Cortex of kidney (tissue), 1 donor: ENCODE data around the gene FOXJ3.

Experiments used
- DNase-seq: peaks from one replicate; lab custom pipeline; 2025; lab: John Stamatoyannopoulos, UW

Gene FOXJ3

DNA sequence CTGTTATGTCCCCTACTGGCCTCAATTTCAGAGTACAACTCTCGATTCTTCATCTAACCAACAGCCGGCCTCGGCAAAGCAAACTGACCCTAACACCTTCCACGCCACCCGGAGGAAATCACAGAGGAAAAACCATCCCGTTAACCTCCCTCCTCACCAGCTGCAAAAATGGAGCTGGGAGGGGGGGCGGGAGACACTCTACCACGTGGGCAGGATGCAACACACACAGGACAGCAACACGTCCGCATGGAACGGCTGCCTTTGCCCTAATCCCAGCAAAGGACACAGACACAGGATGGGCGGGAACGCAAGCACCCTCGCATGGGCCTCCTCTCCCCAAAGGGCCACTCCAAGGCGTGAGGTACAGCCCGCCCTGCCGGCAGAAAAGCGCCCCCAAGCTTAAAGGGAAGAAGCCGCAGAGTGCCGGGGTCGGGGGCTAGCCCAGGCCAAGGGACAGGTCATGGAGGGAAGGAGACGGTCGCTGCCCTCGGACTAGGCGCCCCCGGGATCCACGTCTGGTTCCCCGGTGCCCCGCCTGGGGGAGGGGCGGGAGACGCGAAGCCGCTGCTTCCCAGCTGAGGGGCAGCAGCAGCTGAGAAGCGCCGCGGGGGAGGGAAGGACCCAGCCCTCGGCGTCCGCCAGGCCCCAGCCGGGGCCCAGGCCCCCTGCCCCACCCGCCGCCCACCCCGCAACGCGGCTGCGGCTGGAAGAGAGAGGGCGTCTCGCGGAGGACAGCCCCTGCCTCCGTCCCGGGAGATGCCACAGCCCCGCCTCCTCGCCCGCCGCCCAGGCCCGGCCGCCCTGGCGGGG lies 590 bp downstream of the FOXJ3 start:
- no peak for DNase-seq

DNA sequence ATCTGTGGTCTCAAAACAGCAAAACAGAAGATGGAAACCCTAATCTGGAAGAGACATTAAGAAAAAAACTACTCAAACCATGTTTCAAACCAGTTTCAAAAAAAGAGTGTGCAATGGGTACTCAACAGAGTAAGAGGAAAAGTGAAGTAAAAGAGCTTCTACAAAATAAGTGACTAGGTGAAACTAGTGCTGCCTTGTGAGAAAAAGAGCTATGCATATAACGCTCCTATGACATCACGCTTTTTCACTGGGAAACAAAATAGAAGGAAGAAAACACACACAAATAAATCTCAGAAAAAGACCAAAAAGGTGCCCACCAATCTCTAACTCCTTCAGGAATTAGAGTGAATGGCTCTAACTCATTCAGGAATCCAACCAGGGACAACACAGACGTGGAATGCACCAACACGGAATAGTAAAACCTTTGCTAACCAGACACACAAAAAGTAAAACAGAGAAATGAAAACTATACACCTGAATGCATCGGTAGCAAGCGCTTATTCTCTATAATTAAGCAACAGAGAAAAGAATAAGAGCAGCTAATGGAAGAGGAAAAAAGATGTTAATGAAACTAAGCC lies 1.3 kb downstream of the FOXJ3 start:
- no peak for DNase-seq

GRCh38 chr1:42332877-42333276 lies 2.2 kb downstream of the FOXJ3 start:
- DNase-seq, result no peak

DNA sequence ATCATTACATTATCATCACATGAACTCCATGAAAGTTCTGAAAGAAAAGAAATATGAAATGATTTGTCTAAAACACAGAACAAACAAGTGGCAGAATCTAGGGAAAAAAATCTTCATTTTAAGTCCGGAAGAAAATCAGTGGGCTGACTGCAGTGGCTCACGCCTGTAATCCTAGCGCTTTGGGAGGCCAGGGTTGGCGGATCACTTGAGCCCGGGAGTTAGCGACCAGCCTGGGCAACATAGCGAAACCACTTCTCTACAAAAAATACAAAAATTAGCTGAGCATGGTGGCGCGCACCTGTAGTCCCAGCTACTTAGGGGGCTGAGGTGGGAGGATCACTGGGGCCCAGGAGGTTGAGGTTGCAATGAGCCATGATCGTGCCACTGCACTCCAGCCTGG lies 4.8 kb downstream of the FOXJ3 start:
- DNase-seq, result no peak

DNA sequence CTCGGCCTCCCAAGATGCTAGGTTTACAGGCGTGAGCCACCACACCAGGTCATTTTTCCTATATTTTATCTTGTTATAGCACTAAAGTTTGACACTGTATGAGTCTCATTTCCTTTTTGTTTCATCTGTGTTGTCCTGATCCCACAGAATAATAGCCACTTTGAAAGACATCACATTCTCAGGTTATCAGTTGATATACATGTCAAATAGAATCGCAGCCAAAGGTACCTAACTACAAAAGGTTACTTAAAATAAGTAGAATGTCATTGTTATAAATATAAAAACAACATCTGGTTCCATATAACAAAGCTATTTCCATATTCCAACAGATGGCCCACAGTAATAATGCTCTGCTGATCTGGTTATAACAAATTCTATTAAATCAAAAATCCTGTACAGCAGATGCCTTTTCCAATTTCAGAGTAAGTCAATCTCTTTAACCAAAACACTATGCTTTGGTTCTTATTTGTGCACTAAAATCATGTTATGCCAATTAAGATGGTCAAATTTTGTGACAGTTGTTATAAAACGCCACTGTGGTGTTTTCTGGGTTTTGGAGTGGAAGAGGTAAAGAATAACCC lies 6.0 kb downstream of the FOXJ3 start:
- no peak for DNase-seq

DNA sequence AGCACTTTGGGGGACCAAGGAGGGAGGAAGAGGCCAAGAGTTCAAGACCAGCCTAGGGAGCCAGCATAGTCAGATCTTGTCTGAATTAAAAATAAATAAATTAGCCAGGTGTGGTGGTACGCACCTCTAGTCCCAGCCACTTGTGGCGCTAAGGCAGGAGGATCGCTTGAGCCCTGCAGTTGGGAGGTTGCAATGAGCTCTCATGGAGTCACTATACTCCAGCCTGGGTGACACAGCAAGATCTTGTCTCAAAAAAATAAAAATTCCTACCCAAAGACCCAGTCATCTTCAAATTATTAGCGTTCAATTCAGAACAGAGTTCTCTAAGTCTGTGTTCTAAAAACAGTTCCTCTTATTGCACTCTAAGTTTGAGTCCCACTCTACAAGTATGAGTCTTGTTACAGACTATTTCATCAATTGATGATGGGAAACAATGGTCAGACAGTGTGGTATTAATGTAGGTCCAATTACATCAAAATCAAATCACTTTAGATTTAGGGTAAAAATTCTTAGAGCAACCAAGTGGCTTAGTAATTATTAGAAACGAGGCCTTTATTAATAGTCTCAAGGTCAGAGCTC lies 6.9 kb downstream of the FOXJ3 start:
- DNase-seq, result no peak

DNA sequence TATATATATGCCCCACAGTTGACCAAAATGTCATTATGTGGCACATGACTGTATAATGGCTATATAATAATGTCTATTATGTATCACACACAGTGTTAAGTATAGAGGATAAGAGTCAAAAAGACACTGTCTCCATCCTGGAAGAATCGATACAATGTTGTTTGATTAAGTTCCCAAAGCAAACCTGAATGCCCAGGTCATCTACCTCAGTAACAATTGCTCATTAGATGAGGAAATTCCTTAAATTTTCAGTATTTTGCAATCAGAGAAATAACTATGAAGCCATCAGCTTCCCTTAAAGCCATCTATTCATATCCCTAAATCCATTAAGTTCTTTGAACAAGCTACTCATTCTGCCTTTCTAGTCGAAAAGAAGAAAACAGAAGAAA lies 10.0 kb downstream of the FOXJ3 start:
- DNase-seq, result no peak

DNA sequence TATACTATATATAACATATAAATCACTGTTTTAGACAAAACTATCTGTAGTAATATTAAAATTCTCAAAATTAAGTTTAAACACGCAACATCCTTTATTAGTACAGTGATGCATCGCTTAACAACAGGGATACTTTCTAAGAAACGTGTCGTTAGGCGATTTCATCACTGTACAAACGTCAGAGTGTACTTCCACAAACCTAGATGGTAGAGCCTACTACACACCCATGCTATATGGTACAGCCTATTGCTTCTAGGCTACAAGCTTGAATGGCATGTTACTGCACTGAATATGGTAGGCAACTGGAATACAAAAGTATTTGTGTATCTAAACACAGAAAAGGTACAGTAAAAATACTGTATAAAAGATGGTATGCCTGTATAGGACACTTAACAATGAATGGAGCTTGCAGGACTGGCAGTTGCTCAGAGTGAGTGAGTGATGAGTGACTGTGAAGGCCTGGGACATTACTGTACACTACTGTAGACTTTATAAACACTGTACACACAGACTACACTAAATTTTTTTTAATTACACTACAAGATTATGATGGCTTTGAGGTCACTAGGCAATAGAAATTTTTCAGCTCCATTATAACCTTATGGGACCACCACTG lies 10.5 kb downstream of the FOXJ3 start:
- DNase-seq, result no peak

GRCh38 chr1:42323551-42323950 lies 11.5 kb downstream of the FOXJ3 start:
- DNase-seq, result no peak

GRCh38 chr1:42322577-42322976 lies 12.5 kb downstream of the FOXJ3 start:
- no peak for DNase-seq

DNA sequence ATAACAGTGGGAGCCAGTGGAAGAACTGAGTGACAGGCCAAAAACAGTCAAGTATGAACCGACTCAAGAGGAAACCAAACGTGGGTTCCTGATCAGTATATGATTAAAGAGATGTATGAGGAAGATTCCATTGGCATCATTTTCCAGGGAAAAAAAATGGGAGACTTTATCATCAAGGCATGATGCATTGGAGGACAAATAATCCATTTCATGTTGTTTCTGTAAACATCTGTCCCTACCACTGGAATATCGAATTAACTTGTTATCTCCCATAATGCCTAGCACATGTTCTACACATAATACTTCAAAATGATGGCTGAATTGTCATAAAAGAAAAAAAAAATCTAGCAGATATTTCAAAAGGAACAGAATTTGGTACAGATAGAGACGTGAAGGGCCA lies 13.3 kb downstream of the FOXJ3 start:
- DNase-seq, result no peak

- no peak for DNase-seq
These were observed 14.3 kb downstream of the FOXJ3 start for GRCh38 chr1:42320708-42321107.

GRCh38 chr1:42319871-42320484 lies 15.1 kb downstream of the FOXJ3 start:
- no peak for DNase-seq

DNA sequence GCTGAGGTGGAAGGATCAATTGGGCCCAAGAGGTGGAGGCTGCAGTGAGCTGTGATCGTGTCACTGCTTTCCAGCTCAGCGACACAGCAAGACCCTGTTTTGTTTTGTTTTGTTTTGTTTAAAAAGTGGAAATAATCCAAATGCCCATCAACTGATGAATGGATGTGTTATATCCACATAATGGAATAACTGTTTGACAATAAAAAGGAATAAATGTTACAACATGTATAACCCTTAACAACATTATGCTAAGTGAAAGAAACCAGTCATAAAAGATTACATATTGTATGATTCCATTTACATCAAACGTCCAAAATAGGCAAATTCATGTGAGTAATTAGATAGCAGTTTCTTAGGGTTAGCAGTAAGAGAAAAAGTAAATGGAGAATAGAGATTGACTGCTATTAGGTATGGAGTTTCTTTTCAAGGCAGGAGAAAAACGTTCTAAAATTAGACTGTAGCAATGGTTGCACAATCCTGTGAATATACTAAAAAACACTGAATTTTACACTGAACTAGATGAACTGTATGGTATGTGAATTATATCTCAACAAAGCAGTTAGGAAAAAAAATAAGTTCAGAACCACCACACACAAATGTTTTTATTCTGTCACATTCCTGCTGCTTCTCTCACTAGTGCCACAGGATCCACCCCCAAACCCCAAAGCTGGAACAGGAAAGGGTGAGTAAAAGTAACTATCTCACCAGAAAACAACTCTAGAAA lies 15.7 kb downstream of the FOXJ3 start:
- no peak for DNase-seq

DNA sequence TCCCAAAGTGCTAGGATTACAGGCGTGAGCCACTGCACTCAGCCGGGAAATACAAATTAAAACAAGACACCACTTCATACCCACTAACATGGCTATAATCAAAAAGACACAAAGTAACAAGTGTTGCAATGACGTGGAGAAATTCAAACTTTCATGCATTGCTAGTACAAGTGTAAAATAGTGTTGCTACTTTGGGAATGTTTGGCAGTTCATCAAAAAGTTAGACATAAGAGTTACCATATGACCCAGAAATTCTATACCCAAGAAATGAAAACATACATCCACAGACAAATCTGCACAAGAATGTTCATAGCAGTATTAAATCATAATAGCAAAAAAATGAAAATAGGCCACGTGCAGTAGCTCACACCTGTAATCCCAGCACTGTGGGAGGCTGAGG lies 16.4 kb downstream of the FOXJ3 start:
- DNase-seq, result no peak

GRCh38 chr1:42317308-42317707 lies 17.7 kb downstream of the FOXJ3 start:
- DNase-seq, result no peak

DNA sequence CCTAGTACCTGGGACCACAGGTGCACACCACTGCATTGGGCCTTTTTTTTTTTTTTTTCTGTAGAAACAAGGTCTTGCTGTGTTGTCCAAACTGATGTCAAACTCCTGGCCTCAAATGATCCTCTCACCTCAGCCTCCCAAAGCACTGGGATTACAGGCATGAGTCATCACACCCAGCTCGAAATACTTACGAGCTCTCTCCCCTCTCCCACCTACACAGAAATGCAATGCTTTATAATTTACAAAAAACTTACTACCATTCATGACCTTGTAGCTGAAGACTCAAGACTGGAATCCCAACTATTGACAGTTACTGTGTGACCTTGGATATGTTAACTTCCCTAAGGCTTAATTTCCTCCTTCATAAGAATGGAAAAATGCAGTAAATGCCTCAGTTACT lies 18.7 kb downstream of the FOXJ3 start:
- DNase-seq, result no peak

- DNase-seq, result no peak
These were observed 19.5 kb downstream of the FOXJ3 start for GRCh38 chr1:42315500-42315899.

GRCh38 chr1:42313970-42314369 lies 21.1 kb downstream of the FOXJ3 start:
- DNase-seq, result no peak

- DNase-seq, result no peak
These were observed 22.3 kb downstream of the FOXJ3 start for GRCh38 chr1:42312576-42313212.

DNA sequence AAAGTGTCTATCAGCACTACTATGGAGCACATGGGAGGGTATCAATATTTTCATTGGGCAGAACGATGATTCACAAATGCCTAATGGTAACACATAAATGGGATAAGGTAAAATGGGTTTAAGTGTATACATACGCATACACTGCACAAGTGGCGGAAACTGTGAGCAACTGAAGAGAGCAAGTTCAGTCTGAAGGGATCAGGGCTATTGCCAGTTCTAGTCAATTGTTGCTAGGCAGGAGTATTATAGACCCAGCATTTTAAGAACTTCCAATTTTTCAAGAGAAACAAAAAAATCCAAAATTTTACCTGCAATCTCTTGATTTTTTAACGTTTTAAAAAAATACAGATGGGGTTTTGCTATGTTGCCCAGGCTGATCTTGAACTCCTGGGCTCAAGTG lies 23.1 kb downstream of the FOXJ3 start:
- no peak for DNase-seq
